Keratinocyte (primary cell): ENCODE results near the gene DBX2. TPM values are rescaled to one million over a fixed set of nuclear protein-coding genes. Genes with fewer than 3 reads are reported as not detected.

Source experiments
- DNase-seq: peaks from one replicate; pipeline ENCODE4 v3.0.0-alpha.2; 2011; ENCODE audit warnings: low read depth, missing footprints, low spot score
- FAIRE-seq: peaks from 2 replicates; lab custom pipeline; 2011; peaks lifted over from hg19 to GRCh38; lab: Jason Lieb, UNC
- H2AFZ ChIP-seq: 2 replicates; pipeline ENCODE4 v1.6.0; 2012; ENCODE audit warnings: low read length, control low read depth, inconsistent platforms; ENCODE audit not compliant: control insufficient read depth
- H3K27ac ChIP-seq: 2 replicates; pipeline ENCODE4 v1.5.1; 2011; ENCODE audit warnings: low read length; ENCODE audit not compliant: control insufficient read depth, insufficient read depth
- H3K27me3 ChIP-seq: 3 replicates; pipeline ENCODE4 v1.6.0; 2011; ENCODE audit warnings: low read length; ENCODE audit not compliant: control insufficient read depth, insufficient read depth; ENCODE audit errors: extremely low read depth
- H3K36me3 ChIP-seq, 2 experiments: 2 replicates in 1 of 2; 3 replicates in 1 of 2; pipeline ENCODE4 v1.5.1; 2011; ENCODE audit warnings: low read length in 2 of 2, mild to moderate bottlenecking in 1 of 2; ENCODE audit not compliant: control insufficient read depth in 2 of 2, insufficient read depth in 2 of 2; ENCODE audit errors: extremely low read depth in 1 of 2
- H3K4me1 ChIP-seq: 3 replicates; pipeline ENCODE4 v1.5.1; 2011; ENCODE audit warnings: low read length; ENCODE audit not compliant: control insufficient read depth, insufficient read depth; ENCODE audit errors: extremely low read depth
- H3K4me2 ChIP-seq: 3 replicates; pipeline ENCODE4 v1.6.0; 2011; ENCODE audit warnings: low read depth, low read length; ENCODE audit not compliant: control insufficient read depth, insufficient read depth; ENCODE audit errors: extremely low read depth
- H3K4me3 ChIP-seq, 3 experiments: fragments of 200-600 bp in 1 of 3; sonication (generic) in 1 of 3; 2 replicates in 2 of 3; 3 replicates in 1 of 3; pipeline ENCODE4 v1.5.1; 2011 to 2016; ENCODE audit warnings: low read length in 3 of 3, mild to moderate bottlenecking in 3 of 3, control low read depth in 2 of 3, inconsistent platforms in 1 of 3, low read depth in 1 of 3, mixed read lengths in 1 of 3, mixed run types in 1 of 3, moderate library complexity in 1 of 3; ENCODE audit not compliant: control insufficient read depth in 2 of 3, insufficient read depth in 2 of 3; ENCODE audit errors: extremely low read depth in 1 of 3
- H3K79me2 ChIP-seq: 2 replicates; pipeline ENCODE4 v1.6.0; 2012; ENCODE audit warnings: low read length; ENCODE audit not compliant: control insufficient read depth, insufficient read depth
- H3K9ac ChIP-seq: 3 replicates; pipeline ENCODE4 v1.6.0; 2011; ENCODE audit warnings: low read length; ENCODE audit not compliant: control insufficient read depth, insufficient read depth; ENCODE audit errors: extremely low read depth
- H3K9me1 ChIP-seq: 3 replicates; pipeline ENCODE4 v1.6.0; 2011; ENCODE audit warnings: low read length; ENCODE audit not compliant: control insufficient read depth, insufficient read depth; ENCODE audit errors: extremely low read depth
- H3K9me3 ChIP-seq: 2 replicates; pipeline ENCODE4 v1.5.1; 2012; ENCODE audit warnings: low read depth, low read length; ENCODE audit not compliant: control insufficient read depth
- H4K20me1 ChIP-seq: 3 replicates; pipeline ENCODE4 v1.6.0; 2011; ENCODE audit warnings: low read length; ENCODE audit not compliant: control insufficient read depth, insufficient read depth; ENCODE audit errors: extremely low read depth
- EZH2 ChIP-seq: IDR thresholded peaks from one replicate; pipeline ENCODE4 v1.6.1; 2012; ENCODE audit warnings: inconsistent platforms, mild to moderate bottlenecking, low read length, moderate library complexity
- dilution Hi-C: fragments of 300-500 bp; cut with MboI; formaldehyde crosslinking; loops from one replicate; pipeline ENCODE4 v1.7.0; 2020; ENCODE audit warnings: low sequenced_read_pairs; ENCODE audit not compliant: extremely low pct_ligation_motif_present
- polyA plus RNA-seq, 5 experiments: library from polyadenylated mRNA; depleted of rRNA in 3 of 5; stranded (reverse) in 3 of 5; stranded (forward) in 1 of 5; unstranded in 1 of 5; fragments of >200 nt; gene quantifications; 1 replicate in 1 of 5; 2 replicates in 3 of 5; 3 replicates in 1 of 5; pipeline versions ENCODE4 v1.2.1 to v1.2.3, GENCODE V29; 2011 to 2012; ENCODE audit warnings: missing spikeins in 2 of 5, low read depth in 1 of 5, low replicate concordance in 1 of 5
- TF ChIP-seq, protein P1 (sequence below), 3 experiments: IDR thresholded peaks in 1 of 3; conservative IDR thresholded peaks in 1 of 3; optimal IDR thresholded peaks in 1 of 3; 2 replicates in 2 of 3; 3 replicates in 1 of 3; pipeline versions ENCODE3 to v1.5.1; 2011; ENCODE audit warnings: low read length in 3 of 3, mild to moderate bottlenecking in 3 of 3, moderate library complexity in 2 of 3, control low read depth in 1 of 3, inconsistent platforms in 1 of 3; ENCODE audit not compliant: insufficient read depth in 2 of 3; ENCODE audit errors: extremely low read depth in 1 of 3

DBX2 gene
- polyA plus RNA-seq, 1 donor (not counting 4 experiments of a cell fraction or from before 2014, with no cell fraction given) = not detected

DNA sequence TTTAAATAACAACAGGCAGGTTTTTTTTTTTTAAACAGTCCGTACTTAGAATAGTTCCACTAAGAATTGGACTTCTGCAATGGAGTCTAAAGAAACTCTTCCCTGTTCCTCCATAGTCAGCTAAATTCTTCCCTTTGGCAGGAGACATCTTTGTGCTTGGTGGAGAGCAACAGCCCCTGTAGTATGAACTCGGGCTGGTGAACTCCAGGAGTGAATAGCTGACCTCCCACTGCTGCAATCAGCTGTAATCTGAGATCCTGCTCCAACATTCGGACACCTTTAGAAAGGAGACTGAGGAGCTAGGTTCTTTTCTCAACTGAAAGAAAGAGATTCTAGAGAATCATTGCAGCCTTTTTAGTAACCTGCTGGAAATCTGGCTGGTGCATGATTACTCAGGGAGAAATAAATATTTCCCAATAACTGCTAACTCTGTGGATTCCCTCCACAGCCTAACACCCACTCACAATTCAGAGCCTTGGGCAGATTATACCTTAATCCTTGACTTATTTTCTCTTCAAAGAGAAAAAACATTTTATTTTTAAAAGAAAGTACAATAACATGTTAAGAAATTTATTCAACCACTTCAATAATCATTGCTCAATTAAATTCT is 25.6 kb upstream of the DBX2 start:
- no peaks in the 10 kb centered on the region for H3K9me3 ChIP-seq
- H3K9ac ChIP-seq = no peak overlapping the region
- no peaks in the 10 kb centered on the region for H3K4me1 ChIP-seq
- H3K4me3 ChIP-seq = no peak overlapping the region
- H3K9me1 ChIP-seq = no peaks in the 10 kb centered on the region
- FAIRE-seq (no peak), DNase-seq (no peak)
- no peak overlapping the region for H3K27ac ChIP-seq
- no peak overlapping the region for H2AFZ ChIP-seq
- H3K36me3 ChIP-seq = no peaks in the 10 kb centered on the region
- H3K27me3 ChIP-seq = peaks cover 3% of the 10 kb centered on the region
- no peaks in the 10 kb centered on the region for H3K79me2 ChIP-seq
- H4K20me1 ChIP-seq = no peaks in the 10 kb centered on the region
- dilution Hi-C loops = no loop called here
- no peak overlapping the region for H3K4me2 ChIP-seq
- TF ChIP-seq, protein P1, sequence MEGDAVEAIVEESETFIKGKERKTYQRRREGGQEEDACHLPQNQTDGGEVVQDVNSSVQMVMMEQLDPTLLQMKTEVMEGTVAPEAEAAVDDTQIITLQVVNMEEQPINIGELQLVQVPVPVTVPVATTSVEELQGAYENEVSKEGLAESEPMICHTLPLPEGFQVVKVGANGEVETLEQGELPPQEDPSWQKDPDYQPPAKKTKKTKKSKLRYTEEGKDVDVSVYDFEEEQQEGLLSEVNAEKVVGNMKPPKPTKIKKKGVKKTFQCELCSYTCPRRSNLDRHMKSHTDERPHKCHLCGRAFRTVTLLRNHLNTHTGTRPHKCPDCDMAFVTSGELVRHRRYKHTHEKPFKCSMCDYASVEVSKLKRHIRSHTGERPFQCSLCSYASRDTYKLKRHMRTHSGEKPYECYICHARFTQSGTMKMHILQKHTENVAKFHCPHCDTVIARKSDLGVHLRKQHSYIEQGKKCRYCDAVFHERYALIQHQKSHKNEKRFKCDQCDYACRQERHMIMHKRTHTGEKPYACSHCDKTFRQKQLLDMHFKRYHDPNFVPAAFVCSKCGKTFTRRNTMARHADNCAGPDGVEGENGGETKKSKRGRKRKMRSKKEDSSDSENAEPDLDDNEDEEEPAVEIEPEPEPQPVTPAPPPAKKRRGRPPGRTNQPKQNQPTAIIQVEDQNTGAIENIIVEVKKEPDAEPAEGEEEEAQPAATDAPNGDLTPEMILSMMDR (optimal IDR thresholded peaks at IDR 0.05 in 1 of 3, IDR thresholded peaks at IDR 0.05 in 1 of 3, conservative IDR thresholded peaks at IDR 0.05 in 1 of 3; ENCODE audit: extremely low read depth in 1 of 3, insufficient read depth in 2 of 3, low read length in 3 of 3) = no peak
- TF ChIP-seq EZH2 = no peak

DNA sequence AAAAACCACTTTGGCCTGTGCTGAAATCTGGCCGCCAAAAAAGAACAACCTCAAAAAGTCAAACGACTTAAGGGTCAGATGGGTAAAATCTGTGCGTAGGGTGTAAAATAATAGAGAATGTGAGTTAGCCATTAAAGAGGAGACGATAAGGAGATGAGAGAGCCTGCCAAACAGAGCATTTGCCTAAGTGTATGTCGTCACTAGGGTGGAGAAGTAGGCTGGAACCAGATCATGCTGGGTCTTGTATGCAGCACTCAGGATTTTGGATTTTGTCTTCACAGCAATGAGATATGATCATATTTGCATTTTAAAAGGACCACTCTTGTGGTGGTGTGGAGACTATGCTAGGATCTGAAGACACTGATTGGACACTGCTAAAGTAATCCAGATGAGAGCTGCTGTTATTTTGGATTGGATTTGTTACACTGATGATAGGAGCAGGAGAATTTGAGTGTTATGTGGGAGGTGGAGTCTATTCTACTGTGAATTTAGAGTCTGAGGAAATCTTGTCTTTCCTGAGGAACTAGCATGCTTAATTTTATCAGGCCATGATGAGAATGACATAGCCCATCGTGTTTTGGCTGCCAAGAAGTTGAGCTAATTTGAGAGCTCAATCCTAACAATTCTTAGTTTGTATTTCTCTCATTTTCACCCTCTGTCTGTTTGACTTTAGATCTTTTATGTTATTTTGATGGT is 24.8 kb upstream of the DBX2 start:
- no peak overlapping the region for H3K9ac ChIP-seq
- no peaks in the 10 kb centered on the region for H3K36me3 ChIP-seq
- no peaks in the 10 kb centered on the region for H3K9me3 ChIP-seq
- no peaks in the 10 kb centered on the region for H3K4me1 ChIP-seq
- peaks cover 3% of the 10 kb centered on the region for H3K27me3 ChIP-seq
- H3K27ac ChIP-seq = no peak overlapping the region
- FAIRE-seq = no peak
- no peak overlapping the region for H2AFZ ChIP-seq
- H4K20me1 ChIP-seq = no peaks in the 10 kb centered on the region
- H3K4me2 ChIP-seq = no peak overlapping the region
- H3K4me3 ChIP-seq = no peak overlapping the region
- TF ChIP-seq, protein P1 (optimal IDR thresholded peaks at IDR 0.05 in 1 of 3, IDR thresholded peaks at IDR 0.05 in 1 of 3, conservative IDR thresholded peaks at IDR 0.05 in 1 of 3; ENCODE audit: extremely low read depth in 1 of 3, insufficient read depth in 2 of 3, low read length in 3 of 3) = no peak
- no peak for TF ChIP-seq EZH2
- H3K9me1 ChIP-seq = no peaks in the 10 kb centered on the region
- no peak for DNase-seq
- dilution Hi-C loops = no loop called here
- H3K79me2 ChIP-seq = no peaks in the 10 kb centered on the region
